Liver (tissue), 9 donors: ENCODE results near the gene CBX8. TPM values are rescaled to one million over a fixed set of nuclear protein-coding genes. Genes with fewer than 3 reads are reported as not detected.

Experiments used
- DNase-seq: peaks from one replicate; pipeline ENCODE4 v3.0.0-alpha.2; 2017; ENCODE audit warnings: low spot score
- H3K27ac ChIP-seq, 2 donors: one replicate each; pipeline ENCODE4 v1.7.0; 2013; ENCODE audit warnings: inconsistent platforms in 2 of 2, low read length in 2 of 2, control low read depth in 1 of 2, low read depth in 1 of 2, mild to moderate bottlenecking in 1 of 2
- H3K27me3 ChIP-seq, 4 donors: one replicate each; pipeline versions ENCODE4 v1.6.1 to v1.7.0; 2013; ENCODE audit warnings: low read length in 3 of 4, inconsistent platforms in 1 of 4, mild to moderate bottlenecking in 1 of 4, moderate library complexity in 1 of 4; ENCODE audit not compliant: control insufficient read depth in 4 of 4, insufficient read depth in 4 of 4
- H3K36me3 ChIP-seq, 4 donors: one replicate each; pipeline versions ENCODE4 v1.6.1 to v1.7.0; 2013; ENCODE audit warnings: low read length in 3 of 4, mild to moderate bottlenecking in 3 of 4, low read depth in 1 of 4, moderate library complexity in 1 of 4; ENCODE audit not compliant: control insufficient read depth in 4 of 4, insufficient read depth in 3 of 4
- H3K4me1 ChIP-seq, 4 donors: one replicate each; pipeline versions ENCODE4 v1.6.1 to v1.7.0; 2013; ENCODE audit warnings: low read length in 3 of 4, mild to moderate bottlenecking in 3 of 4, moderate library complexity in 1 of 4; ENCODE audit not compliant: control insufficient read depth in 4 of 4, insufficient read depth in 4 of 4
- H3K4me3 ChIP-seq, 3 donors: one replicate each; pipeline versions ENCODE4 v1.6.1 to v1.7.0; 2013; ENCODE audit warnings: low read length in 3 of 3, control low read depth in 1 of 3, low read depth in 1 of 3, mild to moderate bottlenecking in 1 of 3
- H3K9ac ChIP-seq, 2 donors: one replicate each; pipeline ENCODE4 v1.7.0; 2013; ENCODE audit warnings: low read length in 2 of 2, mild to moderate bottlenecking in 2 of 2, moderate library complexity in 2 of 2, control low read depth in 1 of 2, low read depth in 1 of 2
- H3K9me3 ChIP-seq, 4 donors: one replicate each; pipeline versions ENCODE4 v1.6.1 to v1.7.0; 2013; ENCODE audit warnings: low read length in 3 of 4; ENCODE audit not compliant: control insufficient read depth in 4 of 4
- EGR1 ChIP-seq, 2 donors: IDR thresholded peaks; 2 replicates each; pipeline ENCODE4 v1.6.1; 2016 to 2018; ENCODE audit warnings: antibody characterized with exemption in 2 of 2, low read depth in 2 of 2
- FOXA1 ChIP-seq: IDR thresholded peaks from 2 replicates; pipeline ENCODE4 v1.6.1; 2016; ENCODE audit warnings: antibody characterized with exemption
- FOXA2 ChIP-seq: IDR thresholded peaks from 2 replicates; pipeline ENCODE4 v1.6.1; 2016; ENCODE audit warnings: antibody characterized with exemption
- GABPA ChIP-seq, 2 donors: IDR thresholded peaks in 1 of 2; conservative IDR thresholded peaks in 1 of 2; 2 replicates each; pipeline ENCODE4 v1.6.1; 2016; ENCODE audit warnings: antibody characterized with exemption in 2 of 2, mild to moderate bottlenecking in 1 of 2, moderate library complexity in 1 of 2
- HNF4A ChIP-seq, 2 donors: conservative IDR thresholded peaks; 2 replicates each; pipeline ENCODE4 v1.6.1; 2016; ENCODE audit warnings: antibody characterized with exemption in 2 of 2, mild to moderate bottlenecking in 2 of 2
- HNF4G ChIP-seq: IDR thresholded peaks from 2 replicates; pipeline ENCODE4 v1.6.1; 2016; ENCODE audit warnings: antibody characterized with exemption
- JUND ChIP-seq, 2 donors: IDR thresholded peaks; 2 replicates each; pipeline ENCODE4 v1.6.1; 2016; ENCODE audit warnings: antibody characterized with exemption in 2 of 2
- NR2F2 ChIP-seq: IDR thresholded peaks from 2 replicates; pipeline ENCODE4 v1.6.1; 2016; ENCODE audit warnings: antibody characterized with exemption
- RAD21 ChIP-seq, 2 donors: IDR thresholded peaks; 2 replicates each; pipeline ENCODE4 v1.6.1; 2016; ENCODE audit warnings: antibody characterized with exemption in 2 of 2, mild to moderate bottlenecking in 2 of 2
- RXRA ChIP-seq, 2 donors: IDR thresholded peaks; 2 replicates each; pipeline ENCODE4 v1.6.1; 2017 to 2018; ENCODE audit warnings: antibody characterized with exemption in 2 of 2, mild to moderate bottlenecking in 1 of 2
- SP1 ChIP-seq: IDR thresholded peaks from 2 replicates; pipeline ENCODE4 v1.6.1; 2018; ENCODE audit warnings: antibody characterized with exemption, mild to moderate bottlenecking
- TAF1 ChIP-seq: conservative IDR thresholded peaks from 2 replicates; pipeline ENCODE4 v1.6.1; 2016; ENCODE audit warnings: antibody characterized with exemption, mild to moderate bottlenecking
- YY1 ChIP-seq: IDR thresholded peaks from 2 replicates; pipeline ENCODE4 v1.6.1; 2016; ENCODE audit warnings: antibody characterized with exemption, mild to moderate bottlenecking
- WGBS: extraction: QIAGEN DNeasy Blood & Tissue Kit; methylation state at CpG from one replicate; pipeline ENCODE4 v1.1.7; 2013; 5-methylcytosine and 5-hydroxymethylcytosine counted together
- polyA plus RNA-seq, 2 donors: library from polyadenylated mRNA; stranded (reverse) in 1 of 2; unstranded in 1 of 2; fragments of 200-250 nt in 1 of 2; fragments of >200 nt in 1 of 2; fragmentation: Nextera tagmentation in 1 of 2; extraction: Ambion mirVana in 1 of 2; gene quantifications; one replicate each; pipeline versions ENCODE4 v1.2.1 to v1.2.3, GENCODE V29; 2013 to 2015
- total RNA-seq, 2 donors: library from RNA; depleted of rRNA; stranded (reverse); fragments of >200 nt; gene quantifications; one replicate each; pipeline ENCODE4 v1.2.3, GENCODE V29; 2014
- TF ChIP-seq, protein P1 (sequence below): IDR thresholded peaks from 2 replicates; pipeline ENCODE4 v1.6.1; 2016; ENCODE audit warnings: antibody characterized with exemption
- TF ChIP-seq, protein P2 (sequence below): IDR thresholded peaks from 2 replicates; pipeline ENCODE4 v1.6.1; 2016; ENCODE audit warnings: antibody characterized with exemption
- TF ChIP-seq, protein P3 (sequence below): fragments of 150-350 bp; IDR thresholded peaks from 2 replicates; pipeline ENCODE4 v1.5.1; 2017; ENCODE audit warnings: improper control_type of control experiment, low read depth, low read length; ENCODE audit not compliant: missing input control
- TF ChIP-seq, protein P4 (sequence below): IDR thresholded peaks from 2 replicates; pipeline ENCODE4 v1.6.1; 2016; ENCODE audit warnings: antibody characterized with exemption, mild to moderate bottlenecking
- TF ChIP-seq, protein P5 (sequence below): IDR thresholded peaks from 2 replicates; pipeline ENCODE4 v1.6.1; 2016; ENCODE audit warnings: antibody characterized with exemption
- donor health status: healthy.
- donor health status: healthy.
- donor health status: healthy.
- donor health status: healthy.
- donor health status: healthy.

The CBX8 gene
- total and polyA plus RNA-seq, 4 donors, result 0.75 to 2.7 (median 1.9) TPM

DNA sequence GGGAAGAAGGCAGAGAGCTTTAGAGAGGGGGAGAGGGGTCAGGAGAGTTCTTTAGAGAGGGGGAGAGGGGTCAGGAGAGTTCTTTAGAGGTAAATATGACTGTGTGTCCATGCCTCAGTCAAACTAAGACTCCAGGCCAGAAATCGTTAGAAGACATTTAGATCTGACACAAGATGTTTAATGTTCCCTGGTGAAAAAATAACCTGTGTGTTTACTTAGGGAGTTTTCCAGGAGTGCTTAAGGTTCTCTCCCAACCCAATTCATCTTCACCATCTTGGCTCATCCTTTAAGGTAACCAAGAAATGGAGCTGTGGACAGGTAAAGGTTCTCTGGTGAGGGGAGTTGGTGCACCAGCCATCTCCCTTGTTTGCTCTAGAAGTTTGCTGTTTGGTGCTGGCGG is 32.6 kb upstream of the CBX8 start:
- Histone ChIP-seq H3K27ac (no peak overlapping the region), H3K27me3 (no peaks in the 10 kb centered on the region), H3K9ac (no peak overlapping the region), H3K36me3 (peaks cover 0 to 2% (median under 1%) of the 10 kb centered on the region in 4 donors), H3K9me3 (no peaks in the 10 kb centered on the region), H3K4me1 (peaks cover 11 to 28% (median 17%) of the 10 kb centered on the region in 4 donors), H3K4me3 (no peak overlapping the region)
- WGBS, result 53% methylated on average over 2 of the region's 2 CpGs
- TF ChIP-seq, protein P1, sequence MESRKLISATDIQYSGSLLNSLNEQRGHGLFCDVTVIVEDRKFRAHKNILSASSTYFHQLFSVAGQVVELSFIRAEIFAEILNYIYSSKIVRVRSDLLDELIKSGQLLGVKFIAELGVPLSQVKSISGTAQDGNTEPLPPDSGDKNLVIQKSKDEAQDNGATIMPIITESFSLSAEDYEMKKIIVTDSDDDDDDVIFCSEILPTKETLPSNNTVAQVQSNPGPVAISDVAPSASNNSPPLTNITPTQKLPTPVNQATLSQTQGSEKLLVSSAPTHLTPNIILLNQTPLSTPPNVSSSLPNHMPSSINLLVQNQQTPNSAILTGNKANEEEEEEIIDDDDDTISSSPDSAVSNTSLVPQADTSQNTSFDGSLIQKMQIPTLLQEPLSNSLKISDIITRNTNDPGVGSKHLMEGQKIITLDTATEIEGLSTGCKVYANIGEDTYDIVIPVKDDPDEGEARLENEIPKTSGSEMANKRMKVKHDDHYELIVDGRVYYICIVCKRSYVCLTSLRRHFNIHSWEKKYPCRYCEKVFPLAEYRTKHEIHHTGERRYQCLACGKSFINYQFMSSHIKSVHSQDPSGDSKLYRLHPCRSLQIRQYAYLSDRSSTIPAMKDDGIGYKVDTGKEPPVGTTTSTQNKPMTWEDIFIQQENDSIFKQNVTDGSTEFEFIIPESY, result no peak
- TF ChIP-seq RXRA (IDR thresholded peaks at IDR 0.05) (no peak), HNF4A (conservative IDR thresholded peaks at IDR 0.05) (no peak), TAF1 (no peak), EGR1 (IDR thresholded peaks at IDR 0.05; ENCODE audit: low read depth in 2 of 2) (no peak), FOXA2 (no peak), GABPA (IDR thresholded peaks at IDR 0.05 in 1 of 2, conservative IDR thresholded peaks at IDR 0.05 in 1 of 2) (no peak), HNF4G (no peak), SP1 (no peak)
- TF ChIP-seq, protein P2, sequence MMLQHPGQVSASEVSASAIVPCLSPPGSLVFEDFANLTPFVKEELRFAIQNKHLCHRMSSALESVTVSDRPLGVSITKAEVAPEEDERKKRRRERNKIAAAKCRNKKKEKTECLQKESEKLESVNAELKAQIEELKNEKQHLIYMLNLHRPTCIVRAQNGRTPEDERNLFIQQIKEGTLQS, result no peak
- TF ChIP-seq, protein P3, sequence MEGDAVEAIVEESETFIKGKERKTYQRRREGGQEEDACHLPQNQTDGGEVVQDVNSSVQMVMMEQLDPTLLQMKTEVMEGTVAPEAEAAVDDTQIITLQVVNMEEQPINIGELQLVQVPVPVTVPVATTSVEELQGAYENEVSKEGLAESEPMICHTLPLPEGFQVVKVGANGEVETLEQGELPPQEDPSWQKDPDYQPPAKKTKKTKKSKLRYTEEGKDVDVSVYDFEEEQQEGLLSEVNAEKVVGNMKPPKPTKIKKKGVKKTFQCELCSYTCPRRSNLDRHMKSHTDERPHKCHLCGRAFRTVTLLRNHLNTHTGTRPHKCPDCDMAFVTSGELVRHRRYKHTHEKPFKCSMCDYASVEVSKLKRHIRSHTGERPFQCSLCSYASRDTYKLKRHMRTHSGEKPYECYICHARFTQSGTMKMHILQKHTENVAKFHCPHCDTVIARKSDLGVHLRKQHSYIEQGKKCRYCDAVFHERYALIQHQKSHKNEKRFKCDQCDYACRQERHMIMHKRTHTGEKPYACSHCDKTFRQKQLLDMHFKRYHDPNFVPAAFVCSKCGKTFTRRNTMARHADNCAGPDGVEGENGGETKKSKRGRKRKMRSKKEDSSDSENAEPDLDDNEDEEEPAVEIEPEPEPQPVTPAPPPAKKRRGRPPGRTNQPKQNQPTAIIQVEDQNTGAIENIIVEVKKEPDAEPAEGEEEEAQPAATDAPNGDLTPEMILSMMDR, result no peak
- DNase-seq, result no peak

DNA sequence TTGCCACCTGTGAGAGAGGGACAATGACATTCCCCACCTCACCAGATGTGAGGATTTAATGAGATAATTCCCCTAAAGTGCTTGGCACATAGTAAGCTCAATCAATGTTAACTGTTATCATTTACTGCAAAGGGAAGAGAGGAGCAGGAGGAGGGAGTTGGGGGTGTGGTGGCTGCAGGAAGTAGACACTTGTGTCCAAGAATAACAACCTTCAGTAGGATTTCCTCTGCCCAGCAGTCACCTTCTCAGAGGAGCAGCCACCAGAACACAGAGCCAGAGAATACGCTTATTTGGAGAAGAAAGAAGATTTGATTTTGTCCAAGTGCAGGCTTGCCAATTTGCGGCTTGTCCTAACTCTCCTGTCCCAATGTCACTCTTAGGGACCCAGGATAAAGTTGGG is 32.1 kb upstream of the CBX8 start:
- H3K9me3 ChIP-seq, result no peaks in the 10 kb centered on the region
- H3K27me3 ChIP-seq, result no peaks in the 10 kb centered on the region
- H3K27ac ChIP-seq, result no peak overlapping the region
- DNase-seq, result no peak
- peaks cover 11 to 28% (median 16%) of the 10 kb centered on the region in 4 donors for H3K4me1 ChIP-seq
- H3K36me3 ChIP-seq, result peaks cover 0 to 2% (median 0%) of the 10 kb centered on the region in 4 donors
- no peak overlapping the region for H3K4me3 ChIP-seq
- no peak overlapping the region for H3K9ac ChIP-seq
- 83% methylated on average over 2 of the region's 2 CpGs for WGBS
- TF ChIP-seq, protein P1, result no peak
- TF ChIP-seq, protein P4, sequence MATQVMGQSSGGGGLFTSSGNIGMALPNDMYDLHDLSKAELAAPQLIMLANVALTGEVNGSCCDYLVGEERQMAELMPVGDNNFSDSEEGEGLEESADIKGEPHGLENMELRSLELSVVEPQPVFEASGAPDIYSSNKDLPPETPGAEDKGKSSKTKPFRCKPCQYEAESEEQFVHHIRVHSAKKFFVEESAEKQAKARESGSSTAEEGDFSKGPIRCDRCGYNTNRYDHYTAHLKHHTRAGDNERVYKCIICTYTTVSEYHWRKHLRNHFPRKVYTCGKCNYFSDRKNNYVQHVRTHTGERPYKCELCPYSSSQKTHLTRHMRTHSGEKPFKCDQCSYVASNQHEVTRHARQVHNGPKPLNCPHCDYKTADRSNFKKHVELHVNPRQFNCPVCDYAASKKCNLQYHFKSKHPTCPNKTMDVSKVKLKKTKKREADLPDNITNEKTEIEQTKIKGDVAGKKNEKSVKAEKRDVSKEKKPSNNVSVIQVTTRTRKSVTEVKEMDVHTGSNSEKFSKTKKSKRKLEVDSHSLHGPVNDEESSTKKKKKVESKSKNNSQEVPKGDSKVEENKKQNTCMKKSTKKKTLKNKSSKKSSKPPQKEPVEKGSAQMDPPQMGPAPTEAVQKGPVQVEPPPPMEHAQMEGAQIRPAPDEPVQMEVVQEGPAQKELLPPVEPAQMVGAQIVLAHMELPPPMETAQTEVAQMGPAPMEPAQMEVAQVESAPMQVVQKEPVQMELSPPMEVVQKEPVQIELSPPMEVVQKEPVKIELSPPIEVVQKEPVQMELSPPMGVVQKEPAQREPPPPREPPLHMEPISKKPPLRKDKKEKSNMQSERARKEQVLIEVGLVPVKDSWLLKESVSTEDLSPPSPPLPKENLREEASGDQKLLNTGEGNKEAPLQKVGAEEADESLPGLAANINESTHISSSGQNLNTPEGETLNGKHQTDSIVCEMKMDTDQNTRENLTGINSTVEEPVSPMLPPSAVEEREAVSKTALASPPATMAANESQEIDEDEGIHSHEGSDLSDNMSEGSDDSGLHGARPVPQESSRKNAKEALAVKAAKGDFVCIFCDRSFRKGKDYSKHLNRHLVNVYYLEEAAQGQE, result no peak
- TF ChIP-seq, protein P5, sequence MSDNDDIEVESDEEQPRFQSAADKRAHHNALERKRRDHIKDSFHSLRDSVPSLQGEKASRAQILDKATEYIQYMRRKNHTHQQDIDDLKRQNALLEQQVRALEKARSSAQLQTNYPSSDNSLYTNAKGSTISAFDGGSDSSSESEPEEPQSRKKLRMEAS, result no peak
- TF ChIP-seq NR2F2, result no peak
- TF ChIP-seq RAD21 (IDR thresholded peaks at IDR 0.05), result no peak
- no peak for TF ChIP-seq FOXA2
- no peak for TF ChIP-seq JUND (IDR thresholded peaks at IDR 0.05)
- TF ChIP-seq, protein P2, result no peak
- TF ChIP-seq, protein P3, result no peak
- TF ChIP-seq GABPA (IDR thresholded peaks at IDR 0.05 in 1 of 2, conservative IDR thresholded peaks at IDR 0.05 in 1 of 2), result no peak
- TF ChIP-seq TAF1, result no peak
- no peak for TF ChIP-seq HNF4G
- no peak for TF ChIP-seq FOXA1
- TF ChIP-seq RXRA (IDR thresholded peaks at IDR 0.05), result no peak
- TF ChIP-seq YY1, result no peak
